GM23338 (cell line): ENCODE measurements around the gene DGAT2.

Source experiments
- CREB1 ChIP-seq: fragments of 250-450 bp; sonication (Bioruptor Pico); IDR thresholded peaks from 2 replicates; pipeline ENCODE4 v1.5.0; 2020; ENCODE audit warnings: low read depth, mild to moderate bottlenecking, moderate library complexity
- EZH2 ChIP-seq: fragments of 200-600 bp; sonication (generic); IDR thresholded peaks from one replicate; pipeline ENCODE4 v1.8.0; 2017; ENCODE audit warnings: antibody characterized with exemption, mild to moderate bottlenecking, low read depth; ENCODE audit not compliant: unreplicated experiment
- EZH2phosphoT487 ChIP-seq: fragments of 200-600 bp; sonication (generic); IDR thresholded peaks from one replicate; pipeline ENCODE4 v1.8.1; 2018; ENCODE audit warnings: antibody characterized with exemption; ENCODE audit not compliant: unreplicated experiment
- JUNB ChIP-seq: IDR thresholded peaks from one replicate; pipeline ENCODE4 v1.6.1; 2016; ENCODE audit warnings: antibody characterized with exemption; ENCODE audit not compliant: unreplicated experiment
- NANOG ChIP-seq: IDR thresholded peaks from 2 replicates; pipeline ENCODE4 v1.6.1; 2016; ENCODE audit warnings: antibody characterized with exemption, borderline replicate concordance
- POLR2AphosphoS5 ChIP-seq: IDR thresholded peaks from 2 replicates; pipeline ENCODE4 v1.6.1; 2016; ENCODE audit warnings: antibody characterized with exemption, low read depth
- ZNF331 ChIP-seq: fragments of 250-450 bp; sonication (Bioruptor Pico); IDR thresholded peaks from 2 replicates; pipeline ENCODE4 v1.5.0; 2020; ENCODE audit warnings: low read depth, mild to moderate bottlenecking, moderate library complexity
- TF ChIP-seq, protein P1 (sequence below), 2 experiments: fragments of 200-600 bp in 1 of 2; sonication (generic) in 1 of 2; conservative IDR thresholded peaks; 2 replicates each; pipeline versions ENCODE4 v1.5.1 to v1.6.1; 2016 to 2017; ENCODE audit warnings: antibody characterized with exemption in 2 of 2, low read depth in 2 of 2, mild to moderate bottlenecking in 2 of 2, moderate library complexity in 1 of 2
- TF ChIP-seq, protein P2 (sequence below): IDR thresholded peaks from one replicate; pipeline ENCODE4 v1.6.1; 2018; ENCODE audit warnings: antibody characterized with exemption; ENCODE audit not compliant: unreplicated experiment
- TF ChIP-seq, protein P3 (sequence below): fragments of 250-450 bp; sonication (Bioruptor Pico); IDR thresholded peaks from 2 replicates; pipeline ENCODE4 v1.5.0; 2020; ENCODE audit warnings: mild to moderate bottlenecking, moderate library complexity
- TF ChIP-seq, protein P4 (sequence below): IDR thresholded peaks from 2 replicates; pipeline ENCODE4 v1.6.1; 2016; ENCODE audit warnings: antibody characterized with exemption

DNA sequence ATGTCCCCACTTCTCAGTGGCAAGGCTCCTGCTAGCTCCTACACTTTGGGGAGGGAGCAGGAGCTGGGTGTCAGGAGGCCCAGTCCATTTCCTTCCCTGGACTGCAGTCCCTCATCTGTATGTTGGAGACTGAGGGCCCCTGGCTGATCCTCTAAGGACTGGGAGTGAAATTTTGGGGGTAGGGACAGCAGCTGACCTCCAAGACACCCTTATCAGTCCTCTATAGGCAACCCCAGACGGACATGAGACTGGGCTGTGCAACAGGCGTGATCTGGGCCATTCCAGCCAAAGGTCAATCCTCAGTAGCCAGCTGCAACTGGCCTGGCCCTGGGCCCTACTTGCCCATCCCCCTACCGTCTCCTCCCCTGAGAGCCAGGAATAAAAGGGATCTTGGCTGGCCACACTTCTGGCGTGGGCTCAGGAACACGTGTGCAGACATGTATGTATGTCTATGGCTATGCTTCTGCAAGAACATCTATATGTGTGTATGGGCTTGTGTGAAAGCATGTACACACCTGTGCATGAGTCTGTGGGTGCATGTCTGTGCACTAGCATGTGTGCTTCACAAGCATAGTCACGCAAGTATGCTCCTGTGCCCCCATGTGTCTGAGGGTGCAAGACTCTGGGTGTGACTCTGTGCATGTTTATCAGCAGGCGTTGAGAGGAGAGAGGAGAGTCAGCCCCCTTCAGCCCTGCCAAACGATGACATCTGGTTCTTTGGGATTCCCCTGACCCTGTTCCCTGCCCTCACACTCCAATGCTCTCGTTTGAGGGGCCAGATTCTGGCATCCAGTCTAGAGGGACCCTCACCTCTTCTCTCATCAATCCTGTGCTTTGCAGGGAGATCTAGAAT, 24.6 kb upstream of the DGAT2 start:
- no peak for TF ChIP-seq CREB1
- TF ChIP-seq, protein P1, sequence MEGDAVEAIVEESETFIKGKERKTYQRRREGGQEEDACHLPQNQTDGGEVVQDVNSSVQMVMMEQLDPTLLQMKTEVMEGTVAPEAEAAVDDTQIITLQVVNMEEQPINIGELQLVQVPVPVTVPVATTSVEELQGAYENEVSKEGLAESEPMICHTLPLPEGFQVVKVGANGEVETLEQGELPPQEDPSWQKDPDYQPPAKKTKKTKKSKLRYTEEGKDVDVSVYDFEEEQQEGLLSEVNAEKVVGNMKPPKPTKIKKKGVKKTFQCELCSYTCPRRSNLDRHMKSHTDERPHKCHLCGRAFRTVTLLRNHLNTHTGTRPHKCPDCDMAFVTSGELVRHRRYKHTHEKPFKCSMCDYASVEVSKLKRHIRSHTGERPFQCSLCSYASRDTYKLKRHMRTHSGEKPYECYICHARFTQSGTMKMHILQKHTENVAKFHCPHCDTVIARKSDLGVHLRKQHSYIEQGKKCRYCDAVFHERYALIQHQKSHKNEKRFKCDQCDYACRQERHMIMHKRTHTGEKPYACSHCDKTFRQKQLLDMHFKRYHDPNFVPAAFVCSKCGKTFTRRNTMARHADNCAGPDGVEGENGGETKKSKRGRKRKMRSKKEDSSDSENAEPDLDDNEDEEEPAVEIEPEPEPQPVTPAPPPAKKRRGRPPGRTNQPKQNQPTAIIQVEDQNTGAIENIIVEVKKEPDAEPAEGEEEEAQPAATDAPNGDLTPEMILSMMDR (conservative IDR thresholded peaks at IDR 0.05; ENCODE audit: low read depth in 2 of 2) = no peak
- TF ChIP-seq POLR2AphosphoS5 = no peak
- TF ChIP-seq EZH2 = no peak
- TF ChIP-seq, protein P2, sequence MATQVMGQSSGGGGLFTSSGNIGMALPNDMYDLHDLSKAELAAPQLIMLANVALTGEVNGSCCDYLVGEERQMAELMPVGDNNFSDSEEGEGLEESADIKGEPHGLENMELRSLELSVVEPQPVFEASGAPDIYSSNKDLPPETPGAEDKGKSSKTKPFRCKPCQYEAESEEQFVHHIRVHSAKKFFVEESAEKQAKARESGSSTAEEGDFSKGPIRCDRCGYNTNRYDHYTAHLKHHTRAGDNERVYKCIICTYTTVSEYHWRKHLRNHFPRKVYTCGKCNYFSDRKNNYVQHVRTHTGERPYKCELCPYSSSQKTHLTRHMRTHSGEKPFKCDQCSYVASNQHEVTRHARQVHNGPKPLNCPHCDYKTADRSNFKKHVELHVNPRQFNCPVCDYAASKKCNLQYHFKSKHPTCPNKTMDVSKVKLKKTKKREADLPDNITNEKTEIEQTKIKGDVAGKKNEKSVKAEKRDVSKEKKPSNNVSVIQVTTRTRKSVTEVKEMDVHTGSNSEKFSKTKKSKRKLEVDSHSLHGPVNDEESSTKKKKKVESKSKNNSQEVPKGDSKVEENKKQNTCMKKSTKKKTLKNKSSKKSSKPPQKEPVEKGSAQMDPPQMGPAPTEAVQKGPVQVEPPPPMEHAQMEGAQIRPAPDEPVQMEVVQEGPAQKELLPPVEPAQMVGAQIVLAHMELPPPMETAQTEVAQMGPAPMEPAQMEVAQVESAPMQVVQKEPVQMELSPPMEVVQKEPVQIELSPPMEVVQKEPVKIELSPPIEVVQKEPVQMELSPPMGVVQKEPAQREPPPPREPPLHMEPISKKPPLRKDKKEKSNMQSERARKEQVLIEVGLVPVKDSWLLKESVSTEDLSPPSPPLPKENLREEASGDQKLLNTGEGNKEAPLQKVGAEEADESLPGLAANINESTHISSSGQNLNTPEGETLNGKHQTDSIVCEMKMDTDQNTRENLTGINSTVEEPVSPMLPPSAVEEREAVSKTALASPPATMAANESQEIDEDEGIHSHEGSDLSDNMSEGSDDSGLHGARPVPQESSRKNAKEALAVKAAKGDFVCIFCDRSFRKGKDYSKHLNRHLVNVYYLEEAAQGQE = no peak
- TF ChIP-seq JUNB = no peak
- TF ChIP-seq, protein P3, sequence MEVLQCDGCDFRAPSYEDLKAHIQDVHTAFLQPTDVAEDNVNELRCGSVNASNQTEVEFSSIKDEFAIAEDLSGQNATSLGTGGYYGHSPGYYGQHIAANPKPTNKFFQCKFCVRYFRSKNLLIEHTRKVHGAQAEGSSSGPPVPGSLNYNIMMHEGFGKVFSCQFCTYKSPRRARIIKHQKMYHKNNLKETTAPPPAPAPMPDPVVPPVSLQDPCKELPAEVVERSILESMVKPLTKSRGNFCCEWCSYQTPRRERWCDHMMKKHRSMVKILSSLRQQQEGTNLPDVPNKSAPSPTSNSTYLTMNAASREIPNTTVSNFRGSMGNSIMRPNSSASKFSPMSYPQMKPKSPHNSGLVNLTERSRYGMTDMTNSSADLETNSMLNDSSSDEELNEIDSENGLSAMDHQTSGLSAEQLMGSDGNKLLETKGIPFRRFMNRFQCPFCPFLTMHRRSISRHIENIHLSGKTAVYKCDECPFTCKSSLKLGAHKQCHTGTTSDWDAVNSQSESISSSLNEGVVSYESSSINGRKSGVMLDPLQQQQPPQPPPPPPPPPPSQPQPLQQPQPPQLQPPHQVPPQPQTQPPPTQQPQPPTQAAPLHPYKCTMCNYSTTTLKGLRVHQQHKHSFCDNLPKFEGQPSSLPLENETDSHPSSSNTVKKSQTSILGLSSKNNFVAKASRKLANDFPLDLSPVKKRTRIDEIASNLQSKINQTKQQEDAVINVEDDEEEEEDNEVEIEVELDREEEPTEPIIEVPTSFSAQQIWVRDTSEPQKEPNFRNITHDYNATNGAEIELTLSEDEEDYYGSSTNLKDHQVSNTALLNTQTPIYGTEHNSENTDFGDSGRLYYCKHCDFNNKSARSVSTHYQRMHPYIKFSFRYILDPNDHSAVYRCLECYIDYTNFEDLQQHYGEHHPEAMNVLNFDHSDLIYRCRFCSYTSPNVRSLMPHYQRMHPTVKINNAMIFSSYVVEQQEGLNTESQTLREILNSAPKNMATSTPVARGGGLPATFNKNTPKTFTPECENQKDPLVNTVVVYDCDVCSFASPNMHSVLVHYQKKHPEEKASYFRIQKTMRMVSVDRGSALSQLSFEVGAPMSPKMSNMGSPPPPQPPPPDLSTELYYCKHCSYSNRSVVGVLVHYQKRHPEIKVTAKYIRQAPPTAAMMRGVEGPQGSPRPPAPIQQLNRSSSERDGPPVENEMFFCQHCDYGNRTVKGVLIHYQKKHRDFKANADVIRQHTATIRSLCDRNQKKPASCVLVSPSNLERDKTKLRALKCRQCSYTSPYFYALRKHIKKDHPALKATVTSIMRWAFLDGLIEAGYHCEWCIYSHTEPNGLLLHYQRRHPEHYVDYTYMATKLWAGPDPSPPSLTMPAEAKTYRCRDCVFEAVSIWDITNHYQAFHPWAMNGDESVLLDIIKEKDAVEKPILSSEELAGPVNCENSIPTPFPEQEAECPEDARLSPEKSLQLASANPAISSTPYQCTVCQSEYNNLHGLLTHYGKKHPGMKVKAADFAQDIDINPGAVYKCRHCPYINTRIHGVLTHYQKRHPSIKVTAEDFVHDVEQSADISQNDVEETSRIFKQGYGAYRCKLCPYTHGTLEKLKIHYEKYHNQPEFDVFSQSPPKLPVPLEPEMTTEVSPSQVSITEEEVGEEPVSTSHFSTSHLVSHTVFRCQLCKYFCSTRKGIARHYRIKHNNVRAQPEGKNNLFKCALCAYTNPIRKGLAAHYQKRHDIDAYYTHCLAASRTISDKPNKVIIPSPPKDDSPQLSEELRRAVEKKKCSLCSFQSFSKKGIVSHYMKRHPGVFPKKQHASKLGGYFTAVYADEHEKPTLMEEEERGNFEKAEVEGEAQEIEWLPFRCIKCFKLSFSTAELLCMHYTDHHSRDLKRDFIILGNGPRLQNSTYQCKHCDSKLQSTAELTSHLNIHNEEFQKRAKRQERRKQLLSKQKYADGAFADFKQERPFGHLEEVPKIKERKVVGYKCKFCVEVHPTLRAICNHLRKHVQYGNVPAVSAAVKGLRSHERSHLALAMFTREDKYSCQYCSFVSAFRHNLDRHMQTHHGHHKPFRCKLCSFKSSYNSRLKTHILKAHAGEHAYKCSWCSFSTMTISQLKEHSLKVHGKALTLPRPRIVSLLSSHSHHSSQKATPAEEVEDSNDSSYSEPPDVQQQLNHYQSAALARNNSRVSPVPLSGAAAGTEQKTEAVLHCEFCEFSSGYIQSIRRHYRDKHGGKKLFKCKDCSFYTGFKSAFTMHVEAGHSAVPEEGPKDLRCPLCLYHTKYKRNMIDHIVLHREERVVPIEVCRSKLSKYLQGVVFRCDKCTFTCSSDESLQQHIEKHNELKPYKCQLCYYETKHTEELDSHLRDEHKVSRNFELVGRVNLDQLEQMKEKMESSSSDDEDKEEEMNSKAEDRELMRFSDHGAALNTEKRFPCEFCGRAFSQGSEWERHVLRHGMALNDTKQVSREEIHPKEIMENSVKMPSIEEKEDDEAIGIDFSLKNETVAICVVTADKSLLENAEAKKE (CRISPR knock-in tag) = no peak
- TF ChIP-seq ZNF331 (CRISPR knock-in tag) = no peak
- no peak for TF ChIP-seq EZH2phosphoT487
- TF ChIP-seq, protein P4, sequence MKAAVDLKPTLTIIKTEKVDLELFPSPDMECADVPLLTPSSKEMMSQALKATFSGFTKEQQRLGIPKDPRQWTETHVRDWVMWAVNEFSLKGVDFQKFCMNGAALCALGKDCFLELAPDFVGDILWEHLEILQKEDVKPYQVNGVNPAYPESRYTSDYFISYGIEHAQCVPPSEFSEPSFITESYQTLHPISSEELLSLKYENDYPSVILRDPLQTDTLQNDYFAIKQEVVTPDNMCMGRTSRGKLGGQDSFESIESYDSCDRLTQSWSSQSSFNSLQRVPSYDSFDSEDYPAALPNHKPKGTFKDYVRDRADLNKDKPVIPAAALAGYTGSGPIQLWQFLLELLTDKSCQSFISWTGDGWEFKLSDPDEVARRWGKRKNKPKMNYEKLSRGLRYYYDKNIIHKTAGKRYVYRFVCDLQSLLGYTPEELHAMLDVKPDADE = no peak
- TF ChIP-seq NANOG = no peak
